MV-4-11 (cell line): ENCODE results near the gene PCP2.

Experiments used
- DNase-seq: peaks from one replicate; lab custom pipeline; 2025; lab: John Stamatoyannopoulos, UW

The PCP2 gene

DNA sequence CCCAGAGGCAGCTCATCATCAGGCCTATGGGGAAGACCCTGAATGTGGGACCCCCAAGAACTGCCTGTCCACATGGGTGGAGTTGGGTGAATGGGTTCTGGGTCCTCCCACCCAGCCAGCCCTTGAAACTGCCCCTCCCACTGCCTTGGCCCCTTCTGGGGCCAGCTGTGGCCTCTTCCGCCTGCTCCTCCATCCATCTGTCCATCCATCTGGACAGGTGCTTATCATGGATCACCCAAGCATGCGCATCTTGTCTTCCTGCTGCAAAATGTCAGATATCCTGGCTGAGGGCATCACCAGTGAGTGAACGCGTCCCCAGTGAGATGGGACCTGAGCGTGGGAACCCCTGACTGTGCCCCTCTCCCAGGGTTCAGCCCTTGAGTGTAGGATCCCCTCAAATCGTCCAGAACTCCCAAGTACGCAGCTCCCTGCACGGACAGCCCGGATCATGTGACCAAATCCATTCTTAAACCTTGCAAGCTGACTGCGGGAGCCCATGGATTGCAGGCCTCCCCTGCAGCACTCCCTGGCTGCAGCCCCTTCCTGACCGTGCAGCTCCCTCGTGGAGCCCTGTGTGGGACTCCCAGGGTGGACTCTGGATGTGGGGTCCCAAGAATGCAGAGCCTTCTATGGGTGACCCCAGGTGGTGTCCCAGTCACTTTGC is 5.4 kb upstream of the PCP2 start:
- no peak for DNase-seq

DNA sequence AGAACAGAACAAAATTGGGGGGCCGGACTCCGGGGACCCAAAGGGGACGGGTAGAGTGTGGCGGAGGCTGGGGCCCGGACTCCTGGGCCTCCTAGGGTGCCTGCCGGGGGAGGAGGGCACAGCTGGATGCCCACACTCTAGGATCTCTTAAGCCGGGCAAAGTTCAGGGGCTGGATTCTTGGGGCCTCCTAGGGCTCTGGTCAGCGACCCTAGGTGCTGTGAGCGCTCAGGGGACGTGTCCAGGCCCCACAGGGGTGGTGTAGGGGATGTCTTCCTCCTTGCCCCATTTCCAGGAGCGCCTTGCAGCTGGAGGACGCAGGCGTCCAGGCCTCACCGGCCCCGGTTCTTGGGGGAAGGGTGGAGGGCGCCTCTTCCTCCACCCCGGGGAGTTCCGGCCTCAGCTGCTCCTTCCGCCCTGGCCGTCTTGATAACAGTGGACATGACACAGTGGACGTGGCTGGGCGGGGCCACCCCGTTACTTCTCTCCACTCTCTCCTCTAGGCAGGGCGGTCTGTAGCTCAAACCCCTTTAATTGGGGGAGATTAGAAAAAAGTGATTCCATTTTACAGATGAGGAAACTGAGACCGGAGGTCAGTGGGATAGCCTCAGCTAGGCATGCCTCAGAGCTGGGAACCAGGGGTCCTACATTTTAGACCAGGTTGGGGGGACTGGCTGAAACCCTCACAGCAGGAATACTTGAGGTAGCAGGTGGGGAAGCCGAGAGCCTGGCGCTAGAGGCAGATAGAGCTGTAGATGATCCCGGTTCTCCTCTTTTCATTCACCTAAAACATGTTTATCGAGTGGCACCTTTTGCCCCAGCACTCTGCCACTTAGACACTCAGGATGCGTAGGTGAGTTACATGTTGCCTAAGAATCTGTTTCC is 4.1 kb upstream of the PCP2 start:
- DNase-seq, result peak; percentile 35

DNA sequence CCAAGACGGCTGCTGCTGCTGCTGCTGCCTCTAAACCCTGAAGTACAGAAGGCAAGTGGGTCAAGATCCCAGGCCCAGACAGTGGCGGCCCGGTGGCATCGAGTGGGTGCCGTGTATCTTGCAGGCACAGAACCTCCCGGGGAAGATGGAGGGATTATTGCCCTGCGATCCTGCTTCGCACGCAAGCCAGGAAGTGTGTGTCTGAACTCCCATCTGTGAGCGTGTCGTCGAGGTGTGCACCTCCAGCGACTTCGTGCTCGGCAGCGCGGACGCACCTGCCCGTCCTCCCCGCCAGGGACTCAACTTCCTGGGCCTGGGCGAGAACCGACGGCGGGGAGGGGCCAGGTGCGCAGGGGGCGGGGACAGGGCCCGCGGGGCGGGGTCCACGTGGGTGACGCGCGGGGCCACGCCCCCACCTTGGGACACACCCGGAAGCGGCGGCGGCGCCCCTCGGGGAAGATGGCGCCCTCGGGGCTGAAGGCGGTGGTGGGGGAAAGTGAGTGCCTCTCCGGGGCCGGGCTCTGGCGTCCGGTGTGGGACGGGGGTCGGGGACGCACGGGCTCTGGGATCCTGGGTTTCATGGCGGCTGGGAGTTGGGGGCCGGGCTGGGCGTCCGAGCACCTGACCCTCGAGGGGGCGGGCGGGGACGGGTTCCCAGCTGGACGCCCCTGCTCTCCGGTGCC is 3.3 kb upstream of the PCP2 start, which contains the start of gene STXBP2:
STXBP2 (plus strand) TSS at position 420 of the 683 bp plus-strand sequence; CDS start at position 460, 40 bp downstream.
- DNase-seq, result peak; percentile 70

DNA sequence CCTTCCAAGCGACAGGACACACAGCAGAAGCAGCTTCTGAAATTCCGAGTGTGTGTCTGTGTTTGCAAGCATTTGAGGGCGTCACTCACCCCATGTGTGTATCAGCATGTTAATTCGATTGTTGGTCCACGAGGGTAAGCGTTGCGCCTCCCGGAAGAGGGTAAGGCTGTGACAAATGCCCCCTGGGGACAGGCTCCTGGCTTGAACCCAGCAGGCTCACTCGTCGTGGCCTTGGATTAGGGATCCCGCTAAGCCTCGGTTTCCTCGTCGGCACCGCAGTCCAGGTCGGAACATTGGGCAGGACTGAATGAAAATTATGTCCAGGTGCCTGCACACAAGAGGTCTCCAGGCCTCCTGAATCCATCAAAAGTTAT is 2.8 kb upstream of the PCP2 start:
- DNase-seq, result peak; percentile 49

DNA sequence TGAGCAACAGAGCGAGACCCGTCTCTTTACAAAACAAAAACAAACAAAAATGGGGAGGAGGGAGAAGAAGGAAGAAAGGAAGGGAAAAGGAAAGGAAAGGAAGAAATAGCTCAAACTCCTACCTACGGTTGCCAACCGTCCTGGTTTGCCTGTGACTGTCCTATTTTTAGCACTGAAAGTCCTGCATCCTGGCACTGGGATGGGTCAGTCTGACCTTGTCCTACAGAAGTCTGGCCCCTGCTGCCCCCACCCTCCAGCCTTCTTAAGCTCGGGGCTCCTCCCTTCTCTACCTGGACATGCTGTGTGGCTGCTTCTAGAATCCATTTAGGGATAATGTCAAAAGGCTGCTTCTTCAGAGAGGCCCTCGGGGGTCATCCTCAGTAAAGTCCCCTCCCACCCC is 2.2 kb upstream of the PCP2 start:
- no peak for DNase-seq

DNA sequence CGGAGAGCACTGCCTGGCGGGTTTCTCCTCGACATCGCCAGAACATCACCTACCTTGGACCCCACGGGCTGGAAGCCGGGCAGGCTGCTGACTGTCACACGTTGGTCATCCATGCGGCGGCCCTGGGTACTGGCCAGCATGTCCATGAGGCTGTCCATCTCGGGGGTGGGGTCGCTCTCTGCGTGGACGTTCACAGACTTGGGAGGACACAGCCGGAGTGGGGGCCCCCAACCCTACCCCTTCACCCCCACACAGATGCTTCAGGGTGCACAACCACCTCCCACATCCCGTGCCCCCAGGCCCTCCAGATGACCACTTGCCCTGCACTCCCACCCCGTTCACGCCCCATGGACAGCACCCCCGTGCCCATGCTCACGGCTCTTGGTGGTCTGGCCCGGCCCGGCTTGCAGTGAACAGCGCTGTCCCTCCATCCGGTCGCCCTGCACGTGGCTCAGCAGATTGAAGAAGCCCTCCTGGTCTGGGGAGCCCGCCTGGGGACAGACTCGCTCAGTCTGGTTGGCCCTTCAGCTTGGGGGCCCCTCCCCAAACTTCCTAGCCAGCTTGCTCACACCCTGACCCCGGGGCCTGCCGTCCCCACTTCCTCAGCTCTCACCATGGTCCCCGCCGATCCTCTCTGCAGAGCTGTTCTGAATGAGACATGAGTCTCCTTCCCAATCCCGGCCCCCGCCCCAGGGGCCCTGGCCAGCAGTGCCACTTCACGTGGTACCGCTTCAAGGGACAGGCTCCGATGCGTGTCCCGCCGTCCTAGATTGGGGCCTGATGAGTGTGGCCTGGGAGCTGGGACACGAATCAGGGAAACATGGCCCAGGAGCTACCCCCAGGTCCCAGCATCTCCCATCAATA is 947 bp downstream of the PCP2 start:
- DNase-seq, result no peak

DNA sequence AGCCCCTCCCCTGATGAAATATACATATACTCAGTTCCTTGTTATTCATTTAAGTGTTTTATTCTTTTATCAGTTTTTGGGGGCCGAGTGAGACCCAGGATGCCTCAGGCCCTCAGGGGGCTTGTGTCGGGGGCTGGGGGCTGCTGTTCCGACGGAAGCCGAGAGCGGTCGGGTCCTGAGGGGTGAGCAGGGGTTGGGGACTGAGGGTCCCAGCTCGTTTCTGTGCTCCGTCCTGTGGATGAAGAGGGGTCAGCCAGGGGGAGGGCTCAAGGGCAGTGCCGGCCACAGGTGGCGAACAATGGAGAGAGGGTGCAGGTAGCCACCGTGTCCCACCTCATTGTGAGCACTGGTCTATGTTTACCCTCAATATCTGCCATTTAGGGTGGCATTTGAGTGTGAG is 1.9 kb downstream of the PCP2 start:
- no peak for DNase-seq

DNA sequence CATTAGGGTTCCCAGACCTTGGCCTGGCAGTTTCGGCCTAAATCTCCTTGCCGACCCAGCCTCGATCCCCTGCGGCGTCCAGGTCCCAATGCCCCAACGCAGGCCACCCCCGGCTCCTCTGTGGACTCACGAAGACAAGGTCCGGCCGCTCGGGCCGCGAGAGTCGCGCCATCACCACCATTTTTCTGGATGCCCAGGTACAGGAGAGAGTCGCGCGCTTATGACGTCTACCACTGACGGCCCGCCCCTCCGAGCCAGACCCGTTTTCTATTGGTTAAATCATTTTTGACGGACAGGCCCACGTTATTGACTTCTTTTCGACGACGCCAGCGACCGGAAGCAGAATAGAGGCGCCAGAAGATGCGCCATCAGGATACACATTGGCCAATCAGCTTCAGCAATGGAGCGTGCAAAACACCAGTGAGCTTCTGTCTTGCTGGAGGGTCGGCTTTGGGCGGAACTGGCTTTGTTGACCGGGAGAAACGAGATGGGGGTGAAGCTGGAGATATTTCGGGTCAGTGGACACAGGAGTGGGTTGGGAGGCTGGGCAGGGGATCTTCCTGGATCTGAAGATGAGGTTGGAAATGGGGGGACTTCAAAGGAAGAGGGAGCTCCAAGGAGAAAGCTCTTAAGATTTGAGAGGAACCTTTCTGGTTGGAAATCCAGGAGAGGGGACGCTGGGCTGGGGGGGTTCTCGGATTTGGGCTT is 4.0 kb downstream of the PCP2 start, which contains the start of the genes PET100 and XAB2:
PET100 (plus strand) TSS at position 447 of the 708 bp plus-strand sequence; CDS start at position 488, 41 bp downstream.
XAB2 (minus strand) TSS at position 199 of the 708 bp plus-strand sequence; CDS start at position 181, 18 bp downstream.
- peak; percentile 100 for DNase-seq

DNA sequence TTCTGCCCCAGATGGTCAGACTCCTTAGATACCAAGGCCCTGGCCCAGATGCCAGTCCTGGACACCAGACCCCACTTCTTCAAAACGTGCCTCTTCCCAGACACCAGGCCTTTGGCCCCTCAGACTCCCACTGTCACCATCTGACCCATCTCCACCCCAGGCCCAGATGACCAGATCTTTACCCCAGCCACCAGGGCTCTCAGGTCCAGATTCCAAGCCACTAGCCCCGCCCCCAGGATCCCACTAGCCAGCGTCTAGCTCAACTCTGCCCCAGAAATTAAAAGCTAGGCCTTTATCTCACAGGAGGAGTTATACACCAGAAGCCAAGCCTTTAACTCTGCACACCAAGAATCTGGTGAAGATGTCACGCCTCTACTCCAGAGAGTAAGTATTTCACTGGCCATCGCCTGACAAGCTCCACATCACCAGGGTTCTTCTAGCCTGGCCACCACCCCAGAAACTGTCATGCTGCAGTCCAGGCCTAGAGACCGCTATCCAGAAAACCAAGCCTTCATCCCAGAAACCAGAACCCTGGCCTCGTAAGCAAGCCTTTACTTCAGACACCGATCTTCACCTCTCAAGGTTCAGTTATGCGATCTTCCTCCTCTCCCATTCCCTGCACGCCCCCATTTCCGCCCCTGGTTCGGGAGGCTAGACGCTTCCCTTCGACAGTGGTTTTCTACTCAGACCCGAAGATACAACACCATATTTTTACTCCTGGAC is 4.8 kb downstream of the PCP2 start:
- no peak for DNase-seq

DNA sequence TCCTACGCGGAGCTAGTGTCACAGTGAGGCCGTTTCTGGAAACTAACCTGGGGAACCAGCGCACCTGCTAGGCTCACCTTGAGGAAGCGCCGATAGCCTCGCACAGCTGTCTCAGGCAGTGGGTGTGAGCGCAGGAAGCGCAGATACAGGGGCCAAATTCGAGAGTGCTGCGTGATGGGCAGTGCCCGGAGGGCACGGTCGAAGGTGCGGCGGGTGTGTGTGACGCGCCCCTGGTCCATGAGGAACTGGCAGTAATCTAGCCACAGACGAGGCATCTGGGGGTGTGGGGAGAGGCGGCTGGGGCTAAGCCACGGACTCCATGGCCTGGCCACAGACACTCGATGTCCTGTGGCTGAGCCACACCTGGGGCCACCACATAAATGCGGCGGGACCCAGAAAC is 6.4 kb downstream of the PCP2 start:
- DNase-seq, result no peak

DNA sequence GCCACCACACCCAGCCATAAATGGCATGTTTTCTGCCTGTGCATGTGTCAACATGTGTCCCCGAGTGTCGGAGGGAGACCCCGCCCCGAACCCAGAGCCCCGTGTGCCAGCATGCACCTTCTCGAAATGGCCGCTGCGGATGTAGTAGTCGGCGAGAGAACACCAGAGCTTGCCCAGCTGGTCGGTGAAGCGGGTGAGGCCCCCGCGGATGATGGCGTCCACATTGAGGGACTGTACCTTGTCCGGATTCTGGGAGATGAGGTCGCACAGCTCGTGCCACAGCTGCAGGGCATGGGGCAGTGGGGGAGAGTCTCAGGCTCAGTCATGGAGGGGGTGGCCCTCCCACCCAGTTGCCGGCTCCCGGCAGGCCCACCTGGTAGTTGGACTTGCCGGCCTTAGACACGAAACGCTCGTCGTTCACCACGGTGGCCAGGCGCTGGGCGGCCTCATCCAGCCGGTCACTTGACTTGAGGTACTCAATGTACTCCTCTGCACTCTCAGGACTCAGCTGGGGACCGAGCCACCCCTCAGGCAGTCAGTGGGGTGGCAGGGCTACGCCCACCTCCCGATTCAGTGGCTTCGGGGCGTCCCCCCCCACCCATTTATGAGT is 7.7 kb downstream of the PCP2 start:
- no peak for DNase-seq

DNA sequence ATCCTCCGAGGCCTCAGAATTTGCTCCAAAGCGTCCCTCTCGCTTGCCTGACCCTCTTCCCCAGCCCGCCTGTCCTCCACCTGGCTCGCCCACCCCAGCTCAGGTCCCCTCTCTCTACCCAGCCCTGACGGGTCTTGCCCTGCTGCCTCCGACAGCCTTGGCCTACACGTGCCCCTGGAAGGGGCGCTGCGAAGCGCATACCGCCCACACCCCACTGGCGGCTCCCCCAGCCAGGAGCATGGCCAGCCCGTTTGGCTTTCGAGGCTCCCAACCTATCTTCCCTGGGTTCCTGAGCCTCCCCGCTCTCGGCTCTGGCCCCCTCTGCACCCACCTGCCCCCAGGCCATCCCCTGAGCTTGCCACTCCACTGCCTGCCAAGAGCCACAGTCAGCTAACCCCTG is 8.7 kb downstream of the PCP2 start:
- no peak for DNase-seq

DNA sequence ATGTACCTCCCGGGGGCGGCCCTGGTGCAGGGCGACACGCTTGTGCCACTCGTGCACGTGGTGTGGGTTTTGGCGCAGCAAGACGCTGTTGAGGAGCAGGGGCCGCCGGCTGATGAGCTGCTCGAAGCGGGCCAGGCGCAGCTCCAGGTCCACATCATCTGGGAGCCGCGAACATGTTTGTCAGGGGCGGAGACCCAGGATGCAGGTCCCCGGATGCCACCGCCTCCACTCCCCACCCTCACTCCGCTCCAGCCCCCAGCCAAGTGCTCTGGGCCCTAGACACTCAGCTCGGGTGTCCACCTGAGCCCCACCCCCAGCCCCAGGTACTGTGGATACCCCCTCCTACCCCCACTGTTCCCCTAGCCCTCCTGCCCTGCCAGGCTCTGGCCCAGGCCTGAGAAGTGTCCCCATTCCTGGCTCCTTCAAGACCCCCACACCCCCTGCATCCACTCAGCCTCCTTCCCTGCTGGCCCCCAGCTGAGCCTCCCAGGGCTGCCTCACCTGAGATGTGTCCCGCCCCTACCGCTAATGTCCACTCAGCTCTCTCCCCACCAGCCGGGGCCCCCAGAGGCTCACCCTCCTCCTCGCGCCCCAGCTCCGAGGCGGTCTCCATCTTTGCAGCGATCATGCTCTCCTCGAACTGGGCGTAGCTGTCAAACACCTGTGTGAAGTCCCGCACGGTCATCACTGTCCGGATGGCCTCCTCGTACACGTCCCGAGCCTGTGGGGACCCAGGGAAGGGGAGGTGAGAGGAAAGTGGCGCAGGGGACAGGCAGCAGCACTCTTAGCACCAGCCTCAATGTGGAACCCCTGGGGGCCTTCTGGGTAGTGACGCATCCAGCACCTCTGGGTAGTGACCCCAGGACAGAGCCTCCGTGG is 9.6 kb downstream of the PCP2 start:
- DNase-seq, result no peak

DNA sequence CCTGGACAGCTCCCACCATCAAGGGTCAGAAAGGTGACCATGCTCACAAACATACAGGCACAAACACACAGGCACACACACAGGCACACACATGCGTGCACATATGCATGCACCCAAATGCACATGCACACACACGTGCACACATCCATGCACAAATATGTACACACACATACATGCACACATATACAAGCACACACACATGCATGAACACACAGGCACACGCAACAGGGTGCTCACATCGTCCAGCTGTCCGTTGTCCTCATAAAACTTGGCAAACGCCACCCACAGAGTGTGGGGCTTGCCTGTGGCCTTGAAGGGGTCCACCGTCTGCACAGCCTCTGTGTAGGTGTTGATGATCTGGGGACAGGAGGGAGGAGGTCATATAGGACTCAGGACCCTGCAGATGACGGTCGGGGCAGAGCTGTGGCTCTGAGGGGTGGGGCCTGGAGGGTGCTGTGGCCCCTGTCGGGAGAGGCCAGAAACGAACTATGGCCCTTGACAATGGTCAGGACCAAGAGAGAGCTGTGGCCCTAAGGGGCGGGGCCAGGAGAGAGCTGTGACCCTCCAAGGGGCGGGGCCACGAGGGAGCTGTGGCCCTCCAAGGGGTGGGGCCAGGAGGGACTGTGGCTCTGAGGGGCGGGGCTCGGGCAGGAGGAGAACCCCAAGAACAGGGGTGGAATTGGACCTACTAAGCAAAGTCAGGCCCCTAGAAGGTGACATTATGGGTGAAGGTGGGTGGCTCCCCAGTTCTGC is 10.4 kb downstream of the PCP2 start:
- DNase-seq, result no peak

DNA sequence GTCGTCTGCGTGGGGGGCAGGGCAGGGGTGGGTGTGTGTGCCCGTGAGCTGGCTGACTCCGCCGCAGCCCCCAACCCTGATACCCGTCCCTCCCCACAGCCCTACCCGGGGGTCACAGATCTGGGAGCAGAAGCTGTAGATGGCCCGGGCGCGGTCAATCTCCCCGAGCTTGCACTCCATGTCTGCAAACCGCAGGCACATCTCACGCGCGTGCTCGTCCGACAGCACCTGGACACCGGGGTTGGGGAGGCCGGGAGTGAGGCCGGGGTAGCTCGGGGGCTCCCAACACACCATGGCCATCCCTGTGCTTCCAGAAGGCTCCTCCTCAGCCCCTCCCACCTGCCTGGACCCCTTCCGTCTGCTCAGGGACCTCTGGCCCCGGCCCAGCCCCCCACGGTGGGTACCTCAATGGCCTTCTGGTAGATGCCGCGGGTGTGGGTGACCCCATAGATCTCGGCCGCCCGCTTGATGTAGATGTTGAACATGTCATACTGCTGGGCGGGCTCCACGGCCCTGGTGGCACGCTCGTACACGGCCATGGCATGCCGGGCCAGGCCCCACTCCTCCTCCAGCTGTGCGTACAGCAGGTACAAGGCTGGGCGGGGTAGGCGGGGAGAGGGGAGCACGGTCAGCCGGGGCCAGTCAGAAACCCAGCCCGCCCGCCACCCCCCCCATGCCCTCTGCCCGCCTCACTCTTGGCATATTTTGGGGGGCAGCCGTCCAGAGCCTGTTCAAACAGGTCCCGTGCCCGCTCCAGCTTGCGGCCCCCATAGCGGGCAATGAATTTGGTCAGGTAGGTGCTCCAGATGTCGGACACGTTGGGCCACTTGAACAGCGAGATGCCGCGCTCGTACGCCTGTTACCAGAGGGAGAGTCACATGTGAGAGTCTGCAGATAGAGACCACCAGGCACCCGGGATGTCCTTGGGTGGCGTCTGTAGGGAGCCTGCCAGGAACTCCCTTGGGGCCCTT is 12.8 kb downstream of the PCP2 start:
- no peak for DNase-seq

DNA sequence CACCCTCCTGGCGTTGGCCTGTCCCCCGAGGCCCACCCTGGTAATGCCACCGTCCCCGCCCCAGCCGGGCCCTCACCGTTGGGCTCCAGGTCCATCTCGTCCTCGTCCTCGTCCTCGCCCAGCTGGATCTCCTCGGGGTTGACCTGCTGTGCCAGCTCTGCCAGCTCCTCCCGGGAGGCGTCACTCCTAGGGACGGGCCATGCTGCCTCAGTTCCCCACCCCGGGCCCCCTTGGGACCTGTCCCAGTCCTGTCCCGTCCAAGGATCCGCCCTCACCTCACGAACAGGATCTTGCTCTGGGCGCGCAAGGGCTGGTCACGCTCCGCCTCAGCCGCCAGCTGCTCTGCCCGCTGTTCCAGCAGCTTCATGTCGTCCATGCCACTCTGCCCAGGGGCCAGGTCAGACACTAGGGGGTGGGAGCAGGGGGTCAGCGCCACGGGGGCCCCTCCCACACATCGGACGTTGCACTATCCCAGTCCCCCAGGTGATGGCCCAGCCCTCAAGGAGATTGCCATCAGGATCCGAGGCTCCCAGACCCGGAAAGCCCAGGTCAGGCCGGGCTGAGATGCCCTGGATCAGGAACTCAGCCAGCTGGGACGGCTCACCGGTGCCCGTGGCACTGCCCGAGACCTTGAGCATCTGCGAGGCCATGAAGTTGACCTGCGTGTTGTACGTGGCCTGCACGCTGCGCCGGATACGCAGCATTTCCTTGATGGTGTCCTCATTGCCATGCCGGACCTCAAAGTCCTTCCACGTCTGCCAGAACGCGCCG is 13.7 kb downstream of the PCP2 start:
- no peak for DNase-seq
